A549 (cell line): Measurements from ENCODE around the gene AGFG1. TPM values are rescaled to one million over a fixed set of nuclear protein-coding genes. Genes with fewer than 3 reads are reported as not detected.
A peak's percentile ranks its signal among the peaks of the same experiment; 100 is the strongest.

Experiments used
- ATAC-seq, 2 experiments: fragments of 200-7000 bp in 1 of 2; fragments of >200 bp in 1 of 2; cut with Nextera tagmentation in 1 of 2; cut with Tn5 transposase in 1 of 2; 3 replicates each; pipeline versions ENCODE4 v1.8.0 to v1.9.1; 2018 to 2020; ENCODE audit warnings: mild to moderate bottlenecking in 1 of 2, moderate library complexity in 1 of 2
- CTCF ChIA-PET: fragments of 300-600 bp; sonication (Branson Sonifier 250); formaldehyde crosslinking; extraction: SDS; loops from one replicate; lab custom pipeline; 2021; ENCODE audit warnings: antibody characterized with exemption, inconsistent platforms; lab: Yijun Ruan, JAX
- POLR2A ChIA-PET: fragments of 350-600 bp; formaldehyde crosslinking; extraction: SDS; loops from one replicate; lab custom pipeline; 2021; ENCODE audit warnings: antibody characterized with exemption, inconsistent platforms; lab: Yijun Ruan, JAX
- DNase-seq, 2 experiments: peaks; one replicate each; pipeline versions ENCODE4 v3.0.0 to v3.0.0-alpha.2; 2011 to 2016; ENCODE audit warnings: low read depth in 1 of 2, low spot score in 1 of 2
- FAIRE-seq: peaks from 2 replicates; lab custom pipeline; 2011; peaks lifted over from hg19 to GRCh38; lab: Jason Lieb, UNC
- H3K27ac ChIP-seq, 2 experiments: fragments of >200 bp; sonication (Bioruptor Twin); formaldehyde crosslinking; 3 replicates each; pipeline ENCODE4 v1.5.1; 2016 to 2017
- H3K4me1 ChIP-seq: fragments of >200 bp; sonication (Bioruptor Twin); formaldehyde crosslinking; 3 replicates; pipeline ENCODE4 v1.6.1; 2016
- H3K4me2 ChIP-seq: fragments of >200 bp; sonication (Bioruptor Twin); formaldehyde crosslinking; 3 replicates; pipeline ENCODE4 v1.6.1; 2016
- H3K4me3 ChIP-seq: fragments of >200 bp; sonication (Bioruptor Twin); formaldehyde crosslinking; 3 replicates; pipeline ENCODE4 v1.5.1; 2016
- H3K9me3 ChIP-seq: fragments of >200 bp; sonication (Bioruptor Twin); formaldehyde crosslinking; 3 replicates; pipeline ENCODE4 v1.6.1; 2016
- ATOH8 ChIP-seq: fragments of 250-450 bp; sonication (Bioruptor Pico); IDR thresholded peaks from 2 replicates; pipeline ENCODE4 v1.5.0; 2020; ENCODE audit warnings: low read depth, mild to moderate bottlenecking, moderate library complexity
- CBX8 ChIP-seq: fragments of 200-600 bp; sonication (generic); IDR thresholded peaks from 2 replicates; pipeline ENCODE4 v1.6.1; 2016
- CEBPB ChIP-seq, 2 experiments: fragments of >200 bp in 1 of 2; sonication (Bioruptor Twin) in 1 of 2; formaldehyde crosslinking in 1 of 2; IDR thresholded peaks; 2 replicates each; pipeline ENCODE4 v1.6.1; 2012 to 2016
- ESRRA ChIP-seq: fragments of 150-350 bp; IDR thresholded peaks from 2 replicates; pipeline ENCODE4 v1.6.1; 2014; ENCODE audit warnings: mild to moderate bottlenecking, low read length, borderline replicate concordance
- FOSB ChIP-seq: fragments of 250-450 bp; sonication (Bioruptor Pico); IDR thresholded peaks from 2 replicates; pipeline ENCODE4 v1.5.0; 2020; ENCODE audit warnings: mild to moderate bottlenecking, moderate library complexity
- FOSL2 ChIP-seq, 2 experiments: fragments of 450-650 bp in 1 of 2; fragments of >200 bp in 1 of 2; sonication (Bioruptor Twin) in 1 of 2; formaldehyde crosslinking; IDR thresholded peaks; 2 replicates each; pipeline versions ENCODE4 v1.5.0 to v1.6.1; 2016 to 2020; ENCODE audit warnings: mild to moderate bottlenecking in 1 of 2, moderate library complexity in 1 of 2
- FOXS1 ChIP-seq: fragments of 250-450 bp; sonication (Bioruptor Pico); IDR thresholded peaks from 2 replicates; pipeline ENCODE4 v1.5.0; 2020; ENCODE audit warnings: mild to moderate bottlenecking, moderate library complexity
- GATA3 ChIP-seq: IDR thresholded peaks from 2 replicates; pipeline ENCODE4 v1.6.1; 2012; ENCODE audit warnings: borderline replicate concordance
- HDAC2 ChIP-seq: fragments of 200-600 bp; sonication (generic); IDR thresholded peaks from 2 replicates; pipeline ENCODE4 v1.6.1; 2016
- HOXA7 ChIP-seq: fragments of 250-450 bp; sonication (Bioruptor Pico); IDR thresholded peaks from 2 replicates; pipeline ENCODE4 v1.5.0; 2020; ENCODE audit warnings: mild to moderate bottlenecking, moderate library complexity
- JUNB ChIP-seq: fragments of >200 bp; sonication (Bioruptor Twin); formaldehyde crosslinking; IDR thresholded peaks from 2 replicates; pipeline ENCODE4 v1.6.1; 2016
- MAFK ChIP-seq: fragments of 450-650 bp; IDR thresholded peaks from 2 replicates; pipeline ENCODE4 v1.6.1; 2014; ENCODE audit not compliant: partially characterized antibody
- MAZ ChIP-seq: fragments of 150-350 bp; IDR thresholded peaks from 2 replicates; pipeline ENCODE4 v1.6.1; 2014; ENCODE audit warnings: antibody characterized with exemption, low read depth, low read length, borderline replicate concordance
- NFE2L2 ChIP-seq: fragments of 150-350 bp; conservative IDR thresholded peaks from 2 replicates; pipeline ENCODE4 v1.6.1; 2014; ENCODE audit warnings: low read length
- POLR2A ChIP-seq: IDR thresholded peaks from 2 replicates; pipeline ENCODE4 v1.6.1; 2012; ENCODE audit warnings: mild to moderate bottlenecking, low read length
- POLR2AphosphoS2 ChIP-seq: conservative IDR thresholded peaks from 2 replicates; pipeline ENCODE4 v1.6.1; 2012; ENCODE audit warnings: low read length, improper control_type of control experiment, inconsistent platforms
- RFX5 ChIP-seq: fragments of 450-650 bp; IDR thresholded peaks from 2 replicates; pipeline ENCODE4 v1.7.1; 2014; ENCODE audit warnings: antibody characterized with exemption, mild to moderate bottlenecking, moderate library complexity
- SMC3 ChIP-seq: fragments of >200 bp; sonication (Bioruptor Twin); formaldehyde crosslinking; IDR thresholded peaks from 3 replicates; pipeline ENCODE4 v1.6.1; 2018; ENCODE audit warnings: inconsistent platforms
- WGBS: methylation state at CpG from one replicate; pipeline ENCODE4 v1.1.6; 2017; ENCODE audit errors: missing lambda C conversion rate; 5-methylcytosine and 5-hydroxymethylcytosine counted together
- polyA plus RNA-seq, 4 experiments: library from polyadenylated mRNA; depleted of rRNA in 3 of 4; stranded (reverse); fragments of >200 nt; fragmentation: RNase III in 1 of 4; extraction: RNeasy Plus Mini Kit Qiagen cat#74134 plus additional on column Dnase treatment in 1 of 4; gene quantifications; 2 replicates in 3 of 4; 3 replicates in 1 of 4; pipeline ENCODE4 v1.2.3, GENCODE V29; 2011 to 2017
- TF ChIP-seq, protein P1 (sequence below): fragments of >200 bp; sonication (Bioruptor Twin); formaldehyde crosslinking; IDR thresholded peaks from 3 replicates; pipeline ENCODE4 v1.6.1; 2016
- TF ChIP-seq, protein P2 (sequence below): IDR thresholded peaks from 2 replicates; pipeline ENCODE4 v1.6.1; 2012

AGFG1 gene
- polyA plus RNA-seq, 2 of the 4 experiments (the other 2 are of a cell fraction): 96.9 to 384 TPM

- peaks cover 80% of the 10 kb centered on the region for H3K4me1 ChIP-seq
- TF ChIP-seq JUNB: peak; percentile 52
- TF ChIP-seq FOSB (CRISPR knock-in tag): no peak
- TF ChIP-seq NFE2L2: peak; percentile 70
- peak; percentile 50; the same call in 1 of the 2 replicates for TF ChIP-seq GATA3
- TF ChIP-seq, protein P1, sequence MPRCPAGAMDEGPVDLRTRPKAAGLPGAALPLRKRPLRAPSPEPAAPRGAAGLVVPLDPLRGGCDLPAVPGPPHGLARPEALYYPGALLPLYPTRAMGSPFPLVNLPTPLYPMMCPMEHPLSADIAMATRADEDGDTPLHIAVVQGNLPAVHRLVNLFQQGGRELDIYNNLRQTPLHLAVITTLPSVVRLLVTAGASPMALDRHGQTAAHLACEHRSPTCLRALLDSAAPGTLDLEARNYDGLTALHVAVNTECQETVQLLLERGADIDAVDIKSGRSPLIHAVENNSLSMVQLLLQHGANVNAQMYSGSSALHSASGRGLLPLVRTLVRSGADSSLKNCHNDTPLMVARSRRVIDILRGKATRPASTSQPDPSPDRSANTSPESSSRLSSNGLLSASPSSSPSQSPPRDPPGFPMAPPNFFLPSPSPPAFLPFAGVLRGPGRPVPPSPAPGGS: no peak
- TF ChIP-seq, protein P2, sequence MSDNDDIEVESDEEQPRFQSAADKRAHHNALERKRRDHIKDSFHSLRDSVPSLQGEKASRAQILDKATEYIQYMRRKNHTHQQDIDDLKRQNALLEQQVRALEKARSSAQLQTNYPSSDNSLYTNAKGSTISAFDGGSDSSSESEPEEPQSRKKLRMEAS: peak; percentile 60
- no peak for TF ChIP-seq POLR2A
- TF ChIP-seq MAFK: peak; percentile 97
- TF ChIP-seq ATOH8: peak; percentile 25; the same call in 1 of the 2 replicates
- TF ChIP-seq FOSL2 (IDR thresholded peaks at IDR 0.05): peak; percentile 74
- TF ChIP-seq FOSL2 (CRISPR knock-in tag; IDR thresholded peaks at IDR 0.05): peak; percentile 94
- TF ChIP-seq ESRRA: no peak
- TF ChIP-seq CBX8: no peak
- DNase-seq (peak; percentile 58 to 90), FAIRE-seq (peak; percentile 89), ATAC-seq (peak; percentile 86 to 90)
- H3K4me2 ChIP-seq: peak overlapping the region; percentile 61
- WGBS: 70% methylated on average over 5 of the region's 5 CpGs
- no peaks in the 10 kb centered on the region for H3K9me3 ChIP-seq
- ChIA-PET POLR2A (interaction anchor here (0.9 kb wide), 1 partner anchor 17 kb away, joined by 3 read pairs; no protein-coding TSS in a partner anchor), CTCF (interaction anchor here (0.7 to 1.3 kb wide), 4 partner anchors 97 to 471 kb away, joined by 3 read pairs; no protein-coding TSS in a partner anchor)
- H3K27ac ChIP-seq: peak overlapping the region; percentile 66 to 82
- H3K4me3 ChIP-seq: no peak overlapping the region
Measured at GRCh38 chr2:227503433-227504406, 31.8 kb downstream of the AGFG1 start.

DNA sequence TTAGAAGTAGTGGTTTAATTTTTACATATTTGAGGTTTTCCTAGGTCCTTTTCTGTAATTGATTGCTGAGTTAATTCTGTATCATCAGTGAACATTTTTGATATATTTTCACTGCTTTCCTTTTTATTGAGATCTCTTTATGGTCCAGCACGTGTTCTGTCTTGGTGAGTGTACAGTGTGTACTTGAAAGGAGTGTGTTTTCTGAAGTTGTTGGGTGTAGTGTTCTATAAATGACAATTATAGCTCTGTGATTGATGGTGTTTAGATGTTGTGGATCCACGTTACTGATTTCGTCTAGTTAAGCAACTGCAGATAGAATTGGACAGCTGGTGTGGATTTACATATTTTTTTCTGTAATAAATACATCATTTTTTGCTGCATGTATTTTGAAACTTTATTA, 32.7 kb downstream of the AGFG1 start:
- 60% methylated on average over 3 of the region's 3 CpGs for WGBS

More for the DNA sequence above, 32.7 kb downstream of the AGFG1 start:
- no peak for FAIRE-seq
- Histone ChIP-seq H3K9me3 (no peaks in the 10 kb centered on the region), H3K4me2 (peak overlapping the region; percentile 61), H3K4me3 (no peak overlapping the region), H3K27ac (peak overlapping the region; percentile 52 to 66; a peak in 4 of 6 replicates), H3K4me1 (peaks cover 81% of the 10 kb centered on the region)
- no peak for ATAC-seq
- POLR2A ChIA-PET: no interaction called here
- no peak for TF ChIP-seq HOXA7 (CRISPR knock-in tag)
- TF ChIP-seq MAFK: no peak
- TF ChIP-seq, protein P1: no peak
- no peak for TF ChIP-seq ATOH8
- TF ChIP-seq GATA3: no peak
- no peak for TF ChIP-seq ESRRA
- TF ChIP-seq POLR2AphosphoS2: no peak
- no peak for TF ChIP-seq FOXS1
- no peak for TF ChIP-seq SMC3
- TF ChIP-seq POLR2A: no peak
- no peak for TF ChIP-seq MAZ
- no peak for TF ChIP-seq HDAC2
- no peak for TF ChIP-seq RFX5
- TF ChIP-seq CEBPB (IDR thresholded peaks at IDR 0.05): no peak
- CTCF ChIA-PET: interaction anchor here (0.8 to 1.8 kb wide), 4 partner anchors 12 to 472 kb away, joined by 3 to 4 read pairs (median 3); no protein-coding TSS in a partner anchor
- no peak for DNase-seq
